ENCODE data around the gene DNTT.

- TF ChIP-seq CTCF (IDR thresholded peaks at IDR 0.05; ENCODE audit: insufficient read depth, low read length, poor library complexity, severe bottlenecking) = no peak
- TF ChIP-seq EZH2phosphoT487 (conservative IDR thresholded peaks at IDR 0.05; ENCODE audit: low read length) = no peak
These were observed 4.9 kb upstream of the DNTT start for GRCh38 chr10:96299383-96299782.
